Measurements from ENCODE around the gene TBX6. TPM values are rescaled to one million over a fixed set of nuclear protein-coding genes. Genes with fewer than 3 reads are reported as not detected.

TBX6 gene
- total RNA-seq, 1 experiment from 2014 or later = 1.6 TPM

GRCh38 chr16:30108059-30108850, 16.5 kb upstream of the TBX6 start:
- H3K4me3 Mint-ChIP-seq = no peak overlapping the region
- Histone ChIP-seq H2BK12ac (ENCODE audit: insufficient read length, low read depth, low read length) (no peak overlapping the region), H4K20me1 (ENCODE audit: control insufficient read depth, insufficient read depth, insufficient read length) (no peaks in the 10 kb centered on the region)

More at GRCh38 chr16:30108059-30108850, 16.5 kb upstream of the TBX6 start:
- no peak overlapping the region for H4K91ac ChIP-seq (ENCODE audit: insufficient read length, low read depth, low read length)
- H3K4ac ChIP-seq (ENCODE audit: low read depth, low read length) = no peak overlapping the region
- no peak overlapping the region for H3K18ac ChIP-seq (ENCODE audit: insufficient read length, low read depth, low read length)
- H2BK15ac ChIP-seq (ENCODE audit: low read depth, low read length) = no peak overlapping the region
- no peak overlapping the region for H4K8ac ChIP-seq (replicated peaks; ENCODE audit: insufficient read length, low read depth, low read length)
- Mint-ChIP-seq H3K36me3 (ENCODE audit: insufficient read depth in 1 of 3, low read depth in 3 of 3) (peaks cover 3 to 29% (median 26%) of the 10 kb centered on the region in 3 experiments; a peak in 6 of 7 replicates), H3K27me3 (ENCODE audit: low read depth) (no peaks in the 10 kb centered on the region; the same call in 1 of the 2 replicates), H3K27ac (no peak overlapping the region), H3K9me3 (no peaks in the 10 kb centered on the region), H3K4me1 (peaks cover 2 to 3% of the 10 kb centered on the region in 2 experiments)
- no peak overlapping the region for H2BK120ac ChIP-seq (ENCODE audit: low read depth, low read length, poor library complexity, severe bottlenecking)
- H3K23me2 ChIP-seq (ENCODE audit: insufficient read length, low read depth, low read length, poor library complexity, severe bottlenecking) = no peaks in the 10 kb centered on the region
- DNase-seq = no peak
- H3K4me1 ChIP-seq (ENCODE audit: insufficient read depth, low read length) = no peaks in the 10 kb centered on the region
- H2BK5ac ChIP-seq (ENCODE audit: insufficient read length, low read length) = no peak overlapping the region
- no peaks in the 10 kb centered on the region for H3K27me3 ChIP-seq (ENCODE audit: insufficient read depth, low read length)
- no peaks in the 10 kb centered on the region for H3K9me3 ChIP-seq (ENCODE audit: control insufficient read depth, low read depth, low read length)
- no peaks in the 10 kb centered on the region for H3K79me2 ChIP-seq (ENCODE audit: insufficient read depth, low read length)
- WGBS (ENCODE audit: extremely low coverage, insufficient read length, low lambda C conversion rate) = no CpG with 5 or more reads among the region's 15 CpGs
- no peaks in the 10 kb centered on the region for H3K79me1 ChIP-seq (ENCODE audit: insufficient read depth, low read depth, low read length, poor library complexity, severe bottlenecking)
- H2AFZ ChIP-seq (ENCODE audit: low read length) = no peak overlapping the region
- H2BK20ac ChIP-seq (ENCODE audit: low read depth, low read length, poor library complexity, severe bottlenecking) = no peak overlapping the region
- no peak overlapping the region for H2AK5ac ChIP-seq (ENCODE audit: insufficient read length, low read length)
- H4K5ac ChIP-seq (ENCODE audit: insufficient read length, low read depth, low read length) = no peak overlapping the region
- H3K56ac ChIP-seq (ENCODE audit: insufficient read length, low read depth, low read length) = no peak overlapping the region
- no peak overlapping the region for H3K4me2 ChIP-seq (ENCODE audit: insufficient read depth, insufficient read length, low read length)
- H3K23ac ChIP-seq (ENCODE audit: insufficient read length, low read depth, low read length) = no peak overlapping the region
- no peak for TF ChIP-seq CTCF (conservative IDR thresholded peaks at IDR 0.05)
- no peak overlapping the region for H3T11ph ChIP-seq (ENCODE audit: low read length)
- no peak overlapping the region for H3K9ac ChIP-seq (ENCODE audit: extremely low read depth, insufficient read length, low read length)
- H3K14ac ChIP-seq (ENCODE audit: insufficient read depth, low read length) = no peak overlapping the region
- H3K27ac ChIP-seq (ENCODE audit: insufficient read length, low read depth, low read length) = no peak overlapping the region

Measured in H9 (cell line).